HCT116 (cell line): ENCODE measurements around the gene AIFM2. TPM values are rescaled to one million over a fixed set of nuclear protein-coding genes. Genes with fewer than 3 reads are reported as not detected.

Experiments
- ATAC-seq: fragments of 200-7000 bp; cut with Tn5 transposase; 2 replicates; pipeline ENCODE4 v1.9.1; 2020; ENCODE audit warnings: mild to moderate bottlenecking, moderate library complexity
- BruUV-seq: library from RNA; stranded (reverse); fragments of 400-500 nt; replicated peaks from 2 replicates; lab custom pipeline; 2021; lab: Mats Ljungman, UMichigan
- CTCF ChIA-PET: fragments of 300-600 bp; sonication (Branson Sonifier 250); formaldehyde crosslinking; loops from one replicate; lab custom pipeline; 2021; ENCODE audit warnings: antibody characterized with exemption; lab: Charles Lee
- POLR2A ChIA-PET: fragments of 300-600, 350-600 bp; sonication (Branson Sonifier 250); formaldehyde crosslinking; loops from one replicate; lab custom pipeline; 2021; ENCODE audit warnings: antibody characterized with exemption; lab: Charles Lee
- RAD21 ChIA-PET, 2 experiments: fragments of 300-600 bp; sonication (Branson Sonifier 250); formaldehyde crosslinking; loops; one replicate each; lab custom pipeline; 2023; ENCODE audit warnings: low total read pairs in 2 of 2; ENCODE audit not compliant: uncharacterized antibody in 2 of 2, unreplicated experiment in 2 of 2, low non-redundant PET in 1 of 2; lab: Charles Lee
- DNase-seq: peaks from one replicate; pipeline ENCODE4 v3.0.0-alpha.2; 2010; ENCODE audit warnings: low read depth, low spot score
- H2AFZ ChIP-seq: fragments of 200-600 bp; shearing (Covaris generic), sonication (generic); 2 replicates; pipeline ENCODE4 v1.6.1; 2017; ENCODE audit warnings: low read depth, mixed run types, mixed read lengths, antibody characterized with exemption, low read length; ENCODE audit not compliant: poor library complexity, severe bottlenecking
- H3K27ac ChIP-seq: 2 replicates; pipeline ENCODE4 v1.5.1; 2012; ENCODE audit warnings: low read depth, low read length
- H3K27me3 ChIP-seq: fragments of 200-600 bp; sonication (generic); 2 replicates; pipeline ENCODE4 v1.6.1; 2016; ENCODE audit warnings: mixed run types, low read length, mixed read lengths; ENCODE audit not compliant: insufficient read depth
- H3K36me3 ChIP-seq, 2 experiments: fragments of 200-500 bp in 1 of 2; fragments of 200-600 bp in 1 of 2; sonication (Bioruptor generic) in 1 of 2; sonication (generic) in 1 of 2; 2 replicates each; pipeline versions ENCODE4 v1.5.1 to v1.6.1; 2014 to 2016; ENCODE audit warnings: low read length in 2 of 2, inconsistent platforms in 1 of 2, mixed read lengths in 1 of 2, mixed run types in 1 of 2; ENCODE audit not compliant: insufficient read depth in 2 of 2, control insufficient read depth in 1 of 2
- H3K4me1 ChIP-seq, 2 experiments: fragments of 200-600 bp in 1 of 2; sonication (generic) in 1 of 2; 2 replicates each; pipeline versions ENCODE4 v1.5.1 to v1.6.1; 2012 to 2017; ENCODE audit warnings: low read length in 2 of 2, inconsistent platforms in 1 of 2, mild to moderate bottlenecking in 1 of 2, mixed read lengths in 1 of 2, mixed run types in 1 of 2, moderate library complexity in 1 of 2; ENCODE audit not compliant: insufficient read depth in 2 of 2, control insufficient read depth in 1 of 2
- H3K4me2 ChIP-seq: fragments of 200-600 bp; sonication (generic); 2 replicates; pipeline ENCODE4 v1.6.1; 2017; ENCODE audit warnings: mixed run types, low read length, mixed read lengths
- H3K4me3 ChIP-seq, 2 experiments: fragments of 200-600 bp in 1 of 2; sonication (generic) in 1 of 2; replicated peaks in 1 of 2; 2 replicates each; pipeline ENCODE4 v1.5.1; 2011 to 2016; ENCODE audit warnings: low read length in 2 of 2, control low read depth in 1 of 2, low read depth in 1 of 2, mild to moderate bottlenecking in 1 of 2, mixed read lengths in 1 of 2, mixed run types in 1 of 2
- H3K79me2 ChIP-seq: fragments of 200-600 bp; sonication (generic); 2 replicates; pipeline ENCODE4 v1.6.1; 2017; ENCODE audit warnings: mild to moderate bottlenecking, mixed run types, low read length, moderate library complexity, mixed read lengths; ENCODE audit not compliant: insufficient read depth
- H3K9ac ChIP-seq: fragments of 200-600 bp; sonication (generic); 2 replicates; pipeline ENCODE4 v1.6.1; 2016; ENCODE audit warnings: low read length, mixed read lengths
- H3K9me2 ChIP-seq: fragments of 200-600 bp; sonication (generic), shearing (Covaris generic); 2 replicates; pipeline ENCODE4 v1.6.1; 2017; ENCODE audit warnings: mixed run types, mild to moderate bottlenecking, moderate library complexity; ENCODE audit not compliant: insufficient read depth
- H3K9me3 ChIP-seq, 2 experiments: fragments of 200-500 bp in 1 of 2; fragments of 200-600 bp in 1 of 2; sonication (Bioruptor generic) in 1 of 2; sonication (generic) in 1 of 2; 2 replicates each; pipeline ENCODE4 v1.6.1; 2014 to 2017; ENCODE audit warnings: low read length in 2 of 2, mixed read lengths in 2 of 2, inconsistent platforms in 1 of 2, low read depth in 1 of 2, mild to moderate bottlenecking in 1 of 2, mixed run types in 1 of 2, moderate library complexity in 1 of 2; ENCODE audit not compliant: control insufficient read depth in 1 of 2, insufficient read depth in 1 of 2
- H4K20me1 ChIP-seq: fragments of 200-600 bp; sonication (generic), shearing (Covaris generic); 2 replicates; pipeline ENCODE4 v1.6.1; 2017; ENCODE audit warnings: mixed run types, mild to moderate bottlenecking, moderate library complexity; ENCODE audit not compliant: insufficient read depth
- CEBPB ChIP-seq: IDR thresholded peaks from 2 replicates; pipeline ENCODE4 v1.6.1; 2012; ENCODE audit warnings: low read depth
- EZH2 ChIP-seq: fragments of 200-600 bp; sonication (generic); IDR thresholded peaks from 2 replicates; pipeline ENCODE4 v1.6.1; 2017; ENCODE audit warnings: antibody characterized with exemption, mixed run types
- FOSL1 ChIP-seq: IDR thresholded peaks from 2 replicates; pipeline ENCODE4 v1.6.1; 2012; ENCODE audit warnings: low read depth
- POLR2A ChIP-seq: IDR thresholded peaks from 2 replicates; pipeline ENCODE4 v1.7.0; 2011; ENCODE audit warnings: borderline replicate concordance; ENCODE audit not compliant: insufficient read depth, insufficient read length; ENCODE audit errors: extremely low read depth
- POLR2AphosphoS5 ChIP-seq: IDR thresholded peaks from 2 replicates; pipeline ENCODE4 v1.6.1; 2011; ENCODE audit warnings: mild to moderate bottlenecking, low read depth, low read length, moderate library complexity
- SIN3A ChIP-seq: IDR thresholded peaks from 2 replicates; pipeline ENCODE4 v1.6.1; 2012; ENCODE audit warnings: low read depth
- SP1 ChIP-seq: IDR thresholded peaks from 2 replicates; pipeline ENCODE4 v1.6.1; 2012; ENCODE audit warnings: low read depth
- ZFX ChIP-seq: fragments of 450-650 bp; IDR thresholded peaks from 2 replicates; pipeline ENCODE4 v1.6.1; 2017
- intact Hi-C: fragments of 100-400 bp; cut with micrococcal nuclease; formaldehyde crosslinking; loops from 2 replicates; pipeline ENCODE4 v1.10.0; 2022
- total RNA-seq: library from RNA; stranded (reverse); gene quantifications from one replicate; pipeline ENCODE4 v1.2.1, GENCODE V29; 2021; ENCODE audit not compliant: unreplicated experiment
- TF ChIP-seq, protein P1 (sequence below), 3 experiments: fragments of 200-600 bp in 1 of 3; sonication (generic) in 1 of 3; IDR thresholded peaks in 2 of 3; conservative IDR thresholded peaks in 1 of 3; 2 replicates each; pipeline ENCODE4 v1.5.1; 2012 to 2017; ENCODE audit warnings: low read depth in 2 of 3, low read length in 2 of 3, antibody characterized with exemption in 1 of 3, borderline replicate concordance in 1 of 3, control low read depth in 1 of 3, mild to moderate bottlenecking in 1 of 3, mixed read lengths in 1 of 3, mixed run types in 1 of 3, moderate library complexity in 1 of 3; ENCODE audit not compliant: insufficient read depth in 1 of 3
- TF ChIP-seq, protein P2 (sequence below): IDR thresholded peaks from 2 replicates; pipeline ENCODE4 v1.6.1; 2012
- TF ChIP-seq, protein P3 (sequence below): IDR thresholded peaks from 2 replicates; pipeline ENCODE4 v1.6.1; 2012; ENCODE audit warnings: low read depth
- TF ChIP-seq, protein P4 (sequence below): IDR thresholded peaks from 2 replicates; pipeline ENCODE4 v1.6.1; 2011; ENCODE audit warnings: mild to moderate bottlenecking, low read length, moderate library complexity; ENCODE audit not compliant: insufficient replicate concordance; ENCODE audit errors: extremely low read depth

AIFM2 gene
- total RNA-seq, 1 experiment from 2014 or later: 20.0 TPM

DNA sequence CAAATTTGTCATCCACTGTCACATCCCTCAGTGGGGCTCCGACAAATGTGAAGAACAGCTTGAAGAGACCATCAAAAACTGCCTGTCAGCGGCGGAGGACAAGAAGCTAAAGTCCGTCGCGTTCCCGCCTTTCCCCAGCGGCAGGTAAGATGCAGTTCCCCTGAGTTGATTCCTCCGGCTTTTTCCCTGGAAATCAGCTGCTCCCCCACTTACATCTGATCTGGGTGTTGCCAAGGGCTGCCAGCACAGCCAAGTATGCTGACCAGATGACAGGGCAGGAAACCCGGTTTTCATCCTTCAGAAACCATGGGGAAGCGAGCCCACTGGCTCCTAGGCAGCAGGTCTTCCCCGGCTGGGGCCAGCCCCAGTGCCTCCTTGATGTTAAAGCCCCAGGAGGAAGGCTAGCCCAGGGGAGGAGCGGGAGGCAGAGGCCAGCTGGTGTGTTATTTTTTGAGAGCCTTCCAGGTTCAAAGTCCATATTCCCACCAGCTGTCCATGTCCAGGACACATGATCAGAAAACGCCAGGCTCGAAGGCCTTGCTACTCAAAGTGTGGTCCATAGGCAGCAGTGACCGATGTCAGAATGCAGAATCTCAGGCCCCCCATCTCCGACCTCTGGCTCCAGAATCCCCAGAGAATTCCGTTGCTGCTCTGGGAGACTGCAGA lies 23.4 kb downstream of the AIFM2 start:
- intact Hi-C loops: no loop called here
- CTCF ChIA-PET: no interaction called here
- peaks cover 5 to 17% of the 10 kb centered on the region in 2 experiments; a peak in 2 of 4 replicates for H3K36me3 ChIP-seq

More for the DNA sequence above, 23.4 kb downstream of the AIFM2 start:
- H3K27me3 ChIP-seq: no peaks in the 10 kb centered on the region
- no peak overlapping the region for H3K27ac ChIP-seq
- peaks cover 0 to 2% of the 10 kb centered on the region in 2 experiments; a peak in 1 of 4 replicates for H3K4me1 ChIP-seq
- H3K9me3 ChIP-seq: no peaks in the 10 kb centered on the region
- DNase-seq: no peak
- no peak overlapping the region for H3K9ac ChIP-seq
- H2AFZ ChIP-seq: no peak overlapping the region
- no peaks in the 10 kb centered on the region for H3K79me2 ChIP-seq
- H3K4me2 ChIP-seq: no peak overlapping the region
- POLR2A ChIA-PET: no interaction called here
- no peak overlapping the region for H3K4me3 ChIP-seq
- RAD21 ChIA-PET: no interaction called here
- H4K20me1 ChIP-seq: no peaks in the 10 kb centered on the region
- no peaks in the 10 kb centered on the region for H3K9me2 ChIP-seq
- TF ChIP-seq ZFX (no peak), POLR2A (no peak), EZH2 (no peak), POLR2AphosphoS5 (no peak), CEBPB (no peak), FOSL1 (no peak), SP1 (no peak), SIN3A (no peak)
- TF ChIP-seq, protein P1, sequence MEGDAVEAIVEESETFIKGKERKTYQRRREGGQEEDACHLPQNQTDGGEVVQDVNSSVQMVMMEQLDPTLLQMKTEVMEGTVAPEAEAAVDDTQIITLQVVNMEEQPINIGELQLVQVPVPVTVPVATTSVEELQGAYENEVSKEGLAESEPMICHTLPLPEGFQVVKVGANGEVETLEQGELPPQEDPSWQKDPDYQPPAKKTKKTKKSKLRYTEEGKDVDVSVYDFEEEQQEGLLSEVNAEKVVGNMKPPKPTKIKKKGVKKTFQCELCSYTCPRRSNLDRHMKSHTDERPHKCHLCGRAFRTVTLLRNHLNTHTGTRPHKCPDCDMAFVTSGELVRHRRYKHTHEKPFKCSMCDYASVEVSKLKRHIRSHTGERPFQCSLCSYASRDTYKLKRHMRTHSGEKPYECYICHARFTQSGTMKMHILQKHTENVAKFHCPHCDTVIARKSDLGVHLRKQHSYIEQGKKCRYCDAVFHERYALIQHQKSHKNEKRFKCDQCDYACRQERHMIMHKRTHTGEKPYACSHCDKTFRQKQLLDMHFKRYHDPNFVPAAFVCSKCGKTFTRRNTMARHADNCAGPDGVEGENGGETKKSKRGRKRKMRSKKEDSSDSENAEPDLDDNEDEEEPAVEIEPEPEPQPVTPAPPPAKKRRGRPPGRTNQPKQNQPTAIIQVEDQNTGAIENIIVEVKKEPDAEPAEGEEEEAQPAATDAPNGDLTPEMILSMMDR (IDR thresholded peaks at IDR 0.05 in 2 of 3, conservative IDR thresholded peaks at IDR 0.05 in 1 of 3; ENCODE audit: borderline replicate concordance in 1 of 3, insufficient read depth in 1 of 3, low read depth in 2 of 3, low read length in 2 of 3): no peak
- TF ChIP-seq, protein P2, sequence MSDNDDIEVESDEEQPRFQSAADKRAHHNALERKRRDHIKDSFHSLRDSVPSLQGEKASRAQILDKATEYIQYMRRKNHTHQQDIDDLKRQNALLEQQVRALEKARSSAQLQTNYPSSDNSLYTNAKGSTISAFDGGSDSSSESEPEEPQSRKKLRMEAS: no peak
- TF ChIP-seq, protein P3, sequence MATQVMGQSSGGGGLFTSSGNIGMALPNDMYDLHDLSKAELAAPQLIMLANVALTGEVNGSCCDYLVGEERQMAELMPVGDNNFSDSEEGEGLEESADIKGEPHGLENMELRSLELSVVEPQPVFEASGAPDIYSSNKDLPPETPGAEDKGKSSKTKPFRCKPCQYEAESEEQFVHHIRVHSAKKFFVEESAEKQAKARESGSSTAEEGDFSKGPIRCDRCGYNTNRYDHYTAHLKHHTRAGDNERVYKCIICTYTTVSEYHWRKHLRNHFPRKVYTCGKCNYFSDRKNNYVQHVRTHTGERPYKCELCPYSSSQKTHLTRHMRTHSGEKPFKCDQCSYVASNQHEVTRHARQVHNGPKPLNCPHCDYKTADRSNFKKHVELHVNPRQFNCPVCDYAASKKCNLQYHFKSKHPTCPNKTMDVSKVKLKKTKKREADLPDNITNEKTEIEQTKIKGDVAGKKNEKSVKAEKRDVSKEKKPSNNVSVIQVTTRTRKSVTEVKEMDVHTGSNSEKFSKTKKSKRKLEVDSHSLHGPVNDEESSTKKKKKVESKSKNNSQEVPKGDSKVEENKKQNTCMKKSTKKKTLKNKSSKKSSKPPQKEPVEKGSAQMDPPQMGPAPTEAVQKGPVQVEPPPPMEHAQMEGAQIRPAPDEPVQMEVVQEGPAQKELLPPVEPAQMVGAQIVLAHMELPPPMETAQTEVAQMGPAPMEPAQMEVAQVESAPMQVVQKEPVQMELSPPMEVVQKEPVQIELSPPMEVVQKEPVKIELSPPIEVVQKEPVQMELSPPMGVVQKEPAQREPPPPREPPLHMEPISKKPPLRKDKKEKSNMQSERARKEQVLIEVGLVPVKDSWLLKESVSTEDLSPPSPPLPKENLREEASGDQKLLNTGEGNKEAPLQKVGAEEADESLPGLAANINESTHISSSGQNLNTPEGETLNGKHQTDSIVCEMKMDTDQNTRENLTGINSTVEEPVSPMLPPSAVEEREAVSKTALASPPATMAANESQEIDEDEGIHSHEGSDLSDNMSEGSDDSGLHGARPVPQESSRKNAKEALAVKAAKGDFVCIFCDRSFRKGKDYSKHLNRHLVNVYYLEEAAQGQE: no peak
- TF ChIP-seq, protein P4, sequence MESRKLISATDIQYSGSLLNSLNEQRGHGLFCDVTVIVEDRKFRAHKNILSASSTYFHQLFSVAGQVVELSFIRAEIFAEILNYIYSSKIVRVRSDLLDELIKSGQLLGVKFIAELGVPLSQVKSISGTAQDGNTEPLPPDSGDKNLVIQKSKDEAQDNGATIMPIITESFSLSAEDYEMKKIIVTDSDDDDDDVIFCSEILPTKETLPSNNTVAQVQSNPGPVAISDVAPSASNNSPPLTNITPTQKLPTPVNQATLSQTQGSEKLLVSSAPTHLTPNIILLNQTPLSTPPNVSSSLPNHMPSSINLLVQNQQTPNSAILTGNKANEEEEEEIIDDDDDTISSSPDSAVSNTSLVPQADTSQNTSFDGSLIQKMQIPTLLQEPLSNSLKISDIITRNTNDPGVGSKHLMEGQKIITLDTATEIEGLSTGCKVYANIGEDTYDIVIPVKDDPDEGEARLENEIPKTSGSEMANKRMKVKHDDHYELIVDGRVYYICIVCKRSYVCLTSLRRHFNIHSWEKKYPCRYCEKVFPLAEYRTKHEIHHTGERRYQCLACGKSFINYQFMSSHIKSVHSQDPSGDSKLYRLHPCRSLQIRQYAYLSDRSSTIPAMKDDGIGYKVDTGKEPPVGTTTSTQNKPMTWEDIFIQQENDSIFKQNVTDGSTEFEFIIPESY: no peak
- TF ChIP-seq, all 23 proteins: peak for 0
- no peak for ATAC-seq
- no TSS peak for BruUV-seq
